GM21423 (cell line): ENCODE data around the gene KIF1A.

Experiments used
- ATAC-seq: cut with Tn5 transposase; IDR thresholded peaks from one replicate; pipeline ENCODE4 v1.9.1; 2021; ENCODE audit warnings: mild to moderate bottlenecking, moderate library complexity; ENCODE audit not compliant: unreplicated experiment

The KIF1A gene

GRCh38 chr2:240806459-240806858 lies 13.6 kb downstream of the KIF1A start:
- ATAC-seq = no peak

GRCh38 chr2:240806006-240806405 lies 14.0 kb downstream of the KIF1A start:
- ATAC-seq = no peak

DNA sequence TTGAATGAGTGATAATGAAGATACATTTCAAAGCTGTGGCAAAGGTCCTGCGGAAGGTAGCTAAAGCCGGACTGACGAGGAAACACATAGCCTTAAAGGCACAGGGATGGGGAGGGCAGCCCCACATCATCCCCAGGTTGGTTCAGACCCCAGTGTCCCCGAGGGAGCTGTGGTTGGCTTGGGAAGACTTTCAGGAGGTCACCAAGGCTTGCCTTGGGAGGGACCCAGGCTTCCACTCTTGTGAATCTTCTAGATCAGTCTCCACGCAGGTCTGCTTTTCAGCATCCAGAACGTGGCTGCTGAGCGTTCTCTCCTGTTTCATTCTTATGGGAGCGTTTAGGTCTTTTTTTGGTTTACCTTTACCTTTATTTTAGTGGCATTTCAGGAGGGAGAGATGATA lies 16.8 kb downstream of the KIF1A start:
- ATAC-seq = no peak

DNA sequence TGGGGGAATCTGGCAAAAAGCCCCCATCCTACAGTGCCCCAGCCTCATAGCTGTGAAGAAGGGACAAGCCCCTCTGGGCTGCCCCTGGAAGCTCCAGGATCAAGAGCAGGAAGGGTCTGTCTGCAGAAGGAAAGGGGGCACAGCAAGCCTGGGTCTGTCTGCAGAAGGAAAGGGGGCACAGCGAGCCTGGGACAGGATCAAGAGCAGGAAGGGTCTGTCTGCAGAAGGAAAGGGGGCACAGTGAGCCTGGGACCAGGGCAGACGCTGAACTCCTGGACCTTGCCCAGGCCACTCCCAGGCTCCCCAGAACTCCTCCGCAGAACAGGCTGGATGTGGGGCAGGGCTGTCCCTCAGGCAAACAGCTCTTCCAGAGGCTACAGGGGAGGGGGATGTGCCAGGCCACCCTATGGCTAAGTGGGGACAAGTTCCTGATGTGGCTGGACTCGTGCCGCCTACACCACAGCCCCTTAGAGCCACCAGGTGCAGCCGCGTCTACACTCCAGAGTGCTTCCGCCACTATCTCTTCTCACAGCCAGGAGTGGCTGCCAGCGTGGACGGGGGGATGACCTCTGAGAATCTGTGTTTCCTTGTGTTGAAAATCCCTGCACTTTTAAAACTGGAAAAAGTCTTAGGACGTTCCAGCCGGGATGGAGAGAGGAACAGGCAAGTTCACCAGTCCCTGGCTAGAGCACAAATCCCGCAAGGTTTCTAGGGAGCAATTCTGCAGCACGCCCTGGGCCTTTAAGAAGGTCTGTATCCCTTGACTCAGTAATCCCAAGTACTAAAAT lies 20.8 kb downstream of the KIF1A start:
- no peak for ATAC-seq

- ATAC-seq = no peak
Observed at GRCh38 chr2:240798327-240798905, 21.6 kb downstream of the KIF1A start.

- no peak for ATAC-seq
Observed at GRCh38 chr2:240797914-240798313, 22.1 kb downstream of the KIF1A start.

DNA sequence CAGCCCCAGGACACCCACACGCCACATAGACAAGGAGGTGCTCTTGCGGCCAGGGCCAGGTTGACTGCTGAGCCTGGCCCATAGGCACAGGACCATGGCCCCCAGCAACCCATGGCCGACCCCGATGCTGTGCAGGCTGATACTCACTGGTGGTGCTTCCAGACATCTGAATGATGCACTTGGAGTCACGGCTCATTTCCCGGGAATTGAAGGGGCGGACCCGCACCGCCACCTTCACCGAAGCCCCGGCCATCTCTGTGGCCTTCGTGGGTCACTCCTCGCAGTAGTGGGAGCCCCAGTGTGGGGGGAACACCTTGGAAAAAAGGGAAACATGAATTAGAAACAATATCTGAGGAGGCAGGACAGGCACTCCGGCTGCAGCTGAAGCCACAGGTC lies 22.5 kb downstream of the KIF1A start:
- no peak for ATAC-seq

- ATAC-seq = no peak
Observed at GRCh38 chr2:240796543-240797499, 23.2 kb downstream of the KIF1A start.

- no peak for ATAC-seq
Observed at GRCh38 chr2:240795916-240796510, 24.0 kb downstream of the KIF1A start.

GRCh38 chr2:240795454-240795853 lies 24.6 kb downstream of the KIF1A start:
- no peak for ATAC-seq

DNA sequence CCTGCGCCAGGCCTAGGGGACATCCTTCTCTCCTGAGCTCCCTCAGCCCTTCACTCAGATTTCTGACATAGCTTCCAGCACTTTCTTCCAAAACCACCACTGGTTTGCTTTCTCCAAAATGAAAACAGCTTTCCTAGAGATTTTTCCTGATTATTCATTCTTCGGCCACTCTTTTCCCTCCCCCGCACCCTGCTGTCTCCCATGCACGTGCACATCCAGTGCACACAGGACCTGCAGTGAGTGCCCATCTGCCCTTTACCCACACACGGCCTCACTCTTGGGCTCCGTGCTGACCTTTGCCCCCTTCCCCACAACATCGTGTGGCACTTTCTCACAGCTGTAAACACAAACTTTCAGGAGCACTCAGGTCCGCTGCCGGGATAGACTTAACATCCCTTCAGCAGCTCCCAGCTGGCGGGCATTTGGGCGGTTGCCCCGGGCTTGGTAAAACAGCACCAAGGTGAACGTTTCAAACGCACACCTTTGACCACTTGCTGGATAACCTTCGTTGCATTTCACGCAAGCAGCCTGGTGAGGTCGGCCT lies 25.8 kb downstream of the KIF1A start:
- no peak for ATAC-seq

- ATAC-seq = no peak
Observed at GRCh38 chr2:240793313-240794177, 26.5 kb downstream of the KIF1A start.

GRCh38 chr2:240792629-240793312 lies 27.2 kb downstream of the KIF1A start:
- no peak for ATAC-seq

DNA sequence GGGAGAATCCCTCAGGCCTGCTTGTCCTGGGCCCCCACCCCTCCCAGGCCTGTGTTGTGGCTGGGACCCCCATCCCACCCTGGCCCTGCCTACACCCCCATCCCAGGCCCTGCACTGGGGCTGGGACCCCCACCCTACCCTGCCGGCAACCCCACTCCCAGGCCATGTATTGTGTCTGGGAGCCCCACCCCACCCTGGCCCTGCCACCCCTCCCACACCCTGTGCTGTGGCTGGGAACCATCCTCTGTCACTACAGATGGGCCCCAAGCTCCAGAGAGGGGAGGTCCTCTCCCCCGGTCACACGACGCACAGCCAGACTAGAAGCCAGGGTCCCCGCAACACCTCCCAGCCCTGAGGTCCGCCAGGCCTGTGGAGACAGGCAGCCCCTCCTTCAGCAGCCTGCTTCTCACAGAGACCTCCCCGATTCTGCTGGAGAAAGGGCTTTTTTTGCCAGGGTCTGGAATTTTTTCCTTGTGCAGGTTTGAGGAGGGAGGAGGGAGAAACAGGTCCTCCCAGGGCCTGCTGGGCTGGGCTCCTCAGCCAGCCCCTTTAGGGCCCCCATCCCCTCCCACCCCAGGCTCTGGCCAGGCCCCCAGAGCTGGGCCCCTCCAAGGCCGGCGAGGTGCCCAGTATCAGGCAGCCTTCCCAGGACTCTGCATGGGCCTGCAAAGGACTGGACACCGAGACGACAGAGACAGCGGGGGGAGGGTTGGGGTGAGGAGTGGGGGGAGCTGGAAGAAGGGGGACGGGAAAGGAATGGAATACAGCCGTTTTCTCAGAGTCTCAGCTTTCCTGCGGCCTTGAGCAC lies 28.0 kb downstream of the KIF1A start:
- ATAC-seq = no peak

DNA sequence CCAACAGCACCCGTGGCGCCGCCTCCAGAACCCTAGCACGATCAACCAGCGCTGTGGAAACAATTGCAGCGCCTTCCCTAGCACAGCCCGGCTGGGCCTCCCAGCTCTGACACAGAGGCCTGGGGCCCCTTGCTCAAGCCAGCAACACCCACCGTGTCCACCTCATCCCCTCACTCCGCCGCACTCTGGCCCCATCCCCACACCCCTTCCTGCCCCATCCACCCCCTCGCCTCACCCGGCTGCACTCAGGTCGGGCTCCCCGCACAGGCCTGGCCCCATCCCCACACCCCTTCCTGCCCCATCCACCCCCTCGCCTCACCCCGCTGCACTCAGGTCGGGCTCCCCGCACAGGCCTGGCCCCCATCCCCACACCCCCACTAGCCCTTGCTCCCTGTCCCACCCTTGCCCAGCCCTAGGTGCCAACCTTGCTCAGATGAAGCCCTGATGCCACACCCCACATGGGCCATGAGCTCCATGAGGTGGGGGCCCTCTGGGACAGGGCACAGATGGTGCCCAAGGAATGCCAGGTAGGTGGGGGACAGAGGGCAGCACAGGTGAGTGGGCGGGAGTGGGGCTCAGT lies 28.7 kb downstream of the KIF1A start:
- ATAC-seq = no peak

DNA sequence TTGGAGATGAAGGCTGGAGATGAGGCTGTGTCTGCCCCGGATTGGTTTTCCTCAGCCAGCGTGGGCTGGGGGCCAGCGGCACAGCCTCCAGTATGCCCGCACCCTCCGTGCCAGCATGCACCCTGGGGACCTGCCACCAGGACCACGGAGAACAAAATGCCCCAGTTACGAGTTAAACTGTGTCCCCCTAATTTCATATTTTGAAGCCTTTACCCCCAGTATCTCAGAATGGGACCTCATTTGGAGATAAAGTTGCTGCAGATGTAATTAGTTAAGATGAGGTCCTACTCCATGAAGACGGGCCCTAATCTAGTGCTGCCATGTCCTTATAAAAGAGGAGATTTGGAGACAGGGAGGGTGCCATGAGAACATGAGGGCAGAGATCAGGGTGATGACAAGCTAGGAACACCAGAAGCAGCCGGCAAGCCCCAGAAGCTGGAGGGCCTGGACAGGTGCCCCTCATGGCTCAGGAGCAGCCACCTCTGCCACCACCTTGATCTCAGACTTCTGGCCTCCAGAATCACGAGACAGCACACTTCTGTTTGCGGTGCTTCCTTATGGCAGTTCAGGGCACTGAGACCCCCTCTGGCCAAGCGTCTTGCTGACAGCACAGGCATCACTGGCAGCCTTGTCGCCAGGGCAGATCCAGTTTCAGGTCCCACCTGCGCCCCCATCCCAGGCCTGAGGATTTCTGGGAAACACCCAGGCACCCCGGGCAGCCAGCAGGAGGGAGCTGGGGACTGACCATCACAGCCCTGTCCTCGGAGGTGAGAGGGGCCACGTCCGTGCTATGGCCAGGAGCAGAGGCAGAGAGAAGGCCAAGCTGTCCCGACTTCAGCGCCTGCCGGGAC lies 29.4 kb downstream of the KIF1A start:
- no peak for ATAC-seq
